Measurements from ENCODE around the gene PIK3R3. TPM values are rescaled to one million over a fixed set of nuclear protein-coding genes. Genes with fewer than 3 reads are reported as not detected.

PIK3R3 gene
- total RNA-seq, 1 donor from 2014 or later, result 41.3 TPM

GRCh38 chr1:46160212-46160611, 27.8 kb upstream of the PIK3R3 start:
- H3K4me3 Mint-ChIP-seq, result no peak overlapping the region
- H3K27ac Mint-ChIP-seq, result no peak overlapping the region
- no peak for DNase-seq (ENCODE audit: low spot score in 2 of 2, unreplicated experiment in 2 of 2)
- H3K4me1 Mint-ChIP-seq, result no peaks in the 10 kb centered on the region
- peaks cover 8% of the 10 kb centered on the region for H3K27me3 Mint-ChIP-seq (ENCODE audit: low read depth)
- H3K9me3 Mint-ChIP-seq, result no peaks in the 10 kb centered on the region
- no peak for TF ChIP-seq CTCF (IDR thresholded peaks at IDR 0.05; ENCODE audit: unreplicated experiment)
- H3K36me3 Mint-ChIP-seq, result no peaks in the 10 kb centered on the region

GRCh38 chr1:46159516-46159915, 27.1 kb upstream of the PIK3R3 start:
- Mint-ChIP-seq H3K27ac (no peak overlapping the region), H3K4me1 (no peaks in the 10 kb centered on the region), H3K36me3 (no peaks in the 10 kb centered on the region), H3K27me3 (ENCODE audit: low read depth) (peaks cover 2% of the 10 kb centered on the region), H3K9me3 (no peaks in the 10 kb centered on the region), H3K4me3 (no peak overlapping the region)
- no peak for TF ChIP-seq CTCF (IDR thresholded peaks at IDR 0.05; ENCODE audit: unreplicated experiment)
- DNase-seq (ENCODE audit: low spot score in 2 of 2, unreplicated experiment in 2 of 2), result no peak

- peaks cover 1% of the 10 kb centered on the region for H3K27me3 Mint-ChIP-seq (ENCODE audit: low read depth)
- no peak for TF ChIP-seq CTCF (IDR thresholded peaks at IDR 0.05; ENCODE audit: unreplicated experiment)
- no peaks in the 10 kb centered on the region for H3K36me3 Mint-ChIP-seq
- no peak overlapping the region for H3K27ac Mint-ChIP-seq
- H3K4me1 Mint-ChIP-seq, result no peaks in the 10 kb centered on the region
- no peak for DNase-seq (ENCODE audit: low spot score in 2 of 2, unreplicated experiment in 2 of 2)
- no peak overlapping the region for H3K4me3 Mint-ChIP-seq
- H3K9me3 Mint-ChIP-seq, result peaks cover 5% of the 10 kb centered on the region
Observed at GRCh38 chr1:46158312-46159281, 26.2 kb upstream of the PIK3R3 start.

GRCh38 chr1:46157916-46158311, 25.5 kb upstream of the PIK3R3 start:
- H3K27ac Mint-ChIP-seq, result no peak overlapping the region
- no peaks in the 10 kb centered on the region for H3K27me3 Mint-ChIP-seq (ENCODE audit: low read depth)
- TF ChIP-seq CTCF (IDR thresholded peaks at IDR 0.05; ENCODE audit: unreplicated experiment), result no peak
- H3K36me3 Mint-ChIP-seq, result no peaks in the 10 kb centered on the region
- H3K4me3 Mint-ChIP-seq, result no peak overlapping the region
- no peaks in the 10 kb centered on the region for H3K4me1 Mint-ChIP-seq
- no peak for DNase-seq (ENCODE audit: low spot score in 2 of 2, unreplicated experiment in 2 of 2)
- peaks cover 5% of the 10 kb centered on the region for H3K9me3 Mint-ChIP-seq

- Mint-ChIP-seq H3K4me1 (no peaks in the 10 kb centered on the region), H3K4me3 (no peak overlapping the region), H3K9me3 (peaks cover 5% of the 10 kb centered on the region), H3K27me3 (ENCODE audit: low read depth) (no peaks in the 10 kb centered on the region), H3K27ac (no peak overlapping the region), H3K36me3 (no peaks in the 10 kb centered on the region)
- DNase-seq (ENCODE audit: low spot score in 2 of 2, unreplicated experiment in 2 of 2), result no peak
- TF ChIP-seq CTCF (IDR thresholded peaks at IDR 0.05; ENCODE audit: unreplicated experiment), result no peak
Observed at GRCh38 chr1:46153732-46154131, 21.3 kb upstream of the PIK3R3 start.
